ENCODE results near the gene ORAI2. TPM values are rescaled to one million over a fixed set of nuclear protein-coding genes. Genes with fewer than 3 reads are reported as not detected.

ORAI2 gene
- polyA plus RNA-seq, 1 experiment, result 41.6 TPM

GRCh38 chr7:102426268-102427018, 6.9 kb upstream of the ORAI2 start:
- ChIA-PET CTCF (no interaction called here), POLR2A (no interaction called here)
- Histone ChIP-seq H3K4me3 (ENCODE audit: low read depth, low read length) (no peak overlapping the region), H3K36me3 (ENCODE audit: control insufficient read depth, insufficient read depth, low read length) (peaks cover 15% of the 10 kb centered on the region), H3K27me3 (ENCODE audit: control insufficient read depth, insufficient read depth, low read length) (no peaks in the 10 kb centered on the region)
- no peak for DNase-seq (ENCODE audit: low read depth)
- TF ChIP-seq CTCF (IDR thresholded peaks at IDR 0.05; ENCODE audit: insufficient read depth, low read depth, low read length), result no peak

DNA sequence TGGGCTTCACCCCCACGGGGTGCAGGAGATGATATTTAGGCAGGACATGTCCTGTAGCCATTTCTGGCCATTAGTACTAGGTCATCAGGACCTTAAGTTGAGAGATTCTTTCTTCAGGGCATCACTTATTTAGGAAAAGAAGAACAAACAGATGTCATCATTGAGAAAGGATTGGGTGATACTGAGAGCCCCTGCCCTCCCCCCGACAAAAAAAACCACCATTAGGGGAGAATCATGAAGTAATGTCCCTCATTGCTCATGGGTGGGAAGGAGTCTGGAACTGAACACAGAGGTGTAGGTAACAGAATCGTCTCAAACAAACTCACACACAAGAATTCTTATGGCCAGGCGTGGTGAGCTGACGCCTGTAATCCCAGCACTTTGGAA, 6.4 kb upstream of the ORAI2 start:
- DNase-seq (ENCODE audit: low read depth), result no peak
- H3K27me3 ChIP-seq (ENCODE audit: control insufficient read depth, insufficient read depth, low read length), result no peaks in the 10 kb centered on the region
- no peak overlapping the region for H3K4me3 ChIP-seq (ENCODE audit: low read depth, low read length)
- peaks cover 13% of the 10 kb centered on the region for H3K36me3 ChIP-seq (ENCODE audit: control insufficient read depth, insufficient read depth, low read length)
- ChIA-PET POLR2A (no interaction called here), CTCF (no interaction called here)
- no peak for TF ChIP-seq CTCF (IDR thresholded peaks at IDR 0.05; ENCODE audit: insufficient read depth, low read depth, low read length)

- CTCF ChIA-PET, result interaction anchor here (1.1 kb wide), 1 partner anchor 38 kb away, joined by 3 read pairs; no protein-coding TSS in a partner anchor
- POLR2A ChIA-PET, result no interaction called here
These were observed 4.1 kb upstream of the ORAI2 start for GRCh38 chr7:102429141-102429899.

DNA sequence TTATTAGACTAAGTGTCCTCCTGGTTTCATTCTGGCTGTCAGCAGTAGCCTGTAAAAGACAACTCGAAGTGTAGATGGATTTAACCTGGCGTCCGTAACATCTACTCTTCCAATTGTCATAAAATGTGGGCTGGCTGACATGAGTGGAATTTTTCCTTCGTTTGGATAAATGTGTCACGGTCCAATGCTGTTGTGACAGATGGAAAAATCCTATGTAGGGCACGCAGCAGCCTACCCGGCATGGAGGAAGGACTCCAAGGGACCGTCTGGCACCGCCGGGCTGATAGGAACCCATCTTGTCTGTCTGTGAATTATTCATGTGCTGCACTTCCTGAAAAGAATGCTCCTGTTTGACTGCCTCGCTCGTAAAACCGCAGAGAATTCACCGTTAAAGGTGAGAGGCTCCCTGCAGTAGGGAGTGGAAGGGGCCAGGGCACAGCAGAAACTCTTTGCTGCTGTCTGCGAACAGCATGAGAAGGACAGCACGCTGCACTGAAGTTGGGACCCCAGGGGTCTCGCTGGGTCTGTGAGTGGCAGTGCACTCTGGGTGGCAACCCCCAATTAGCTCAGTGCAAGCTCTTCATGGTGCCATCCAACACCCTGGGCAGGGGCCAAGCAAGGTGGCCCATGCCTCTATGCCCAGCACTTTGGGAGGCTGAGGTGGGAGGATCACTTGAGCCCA, 1.6 kb upstream of the ORAI2 start:
- H3K36me3 ChIP-seq (ENCODE audit: control insufficient read depth, insufficient read depth, low read length), result peaks cover 3% of the 10 kb centered on the region
- no peak overlapping the region for H3K4me3 ChIP-seq (ENCODE audit: low read depth, low read length)
- DNase-seq (ENCODE audit: low read depth), result no peak
- ChIA-PET CTCF (no interaction called here), POLR2A (no interaction called here)
- no peak for TF ChIP-seq CTCF (IDR thresholded peaks at IDR 0.05; ENCODE audit: insufficient read depth, low read depth, low read length)
- H3K27me3 ChIP-seq (ENCODE audit: control insufficient read depth, insufficient read depth, low read length), result no peaks in the 10 kb centered on the region

More at GRCh38 chr7:102429141-102429899, 4.1 kb upstream of the ORAI2 start:
- Histone ChIP-seq H3K36me3 (ENCODE audit: control insufficient read depth, insufficient read depth, low read length) (peaks cover 13% of the 10 kb centered on the region), H3K4me3 (ENCODE audit: low read depth, low read length) (no peak overlapping the region), H3K27me3 (ENCODE audit: control insufficient read depth, insufficient read depth, low read length) (no peaks in the 10 kb centered on the region)
- no peak for TF ChIP-seq CTCF (IDR thresholded peaks at IDR 0.05; ENCODE audit: insufficient read depth, low read depth, low read length)
- DNase-seq (ENCODE audit: low read depth), result no peak

Measured in BJ (cell line).